ENCODE data around the gene COX5B. TPM values are rescaled to one million over a fixed set of nuclear protein-coding genes. Genes with fewer than 3 reads are reported as not detected.
A peak's percentile ranks its signal among the peaks of the same experiment; 100 is the strongest.

Gene COX5B
- total RNA-seq, 2 donors from 2014 or later, result 211 to 233 TPM

- Histone ChIP-seq H3K4me1 (ENCODE audit: control insufficient read depth, insufficient read depth, low read length) (no peaks in the 10 kb centered on the region), H3K9ac (ENCODE audit: extremely low read depth, low read length, poor library complexity, severe bottlenecking) (no peak overlapping the region), H3K36me3 (ENCODE audit: control insufficient read depth, insufficient read depth, low read length) (no peaks in the 10 kb centered on the region), H3K27me3 (ENCODE audit: control insufficient read depth, insufficient read depth, low read length, poor library complexity, severe bottlenecking) (no peaks in the 10 kb centered on the region), H3K9me3 (ENCODE audit: control insufficient read depth, low read length) (no peaks in the 10 kb centered on the region), H3K27ac (ENCODE audit: low read depth, low read length) (no peak overlapping the region), H3K4me3 (ENCODE audit: low read length) (no peak overlapping the region)
- DNase-seq, result no peak
- H3K36me3 Mint-ChIP-seq (ENCODE audit: low read depth), result peaks cover 3% of the 10 kb centered on the region
- no peaks in the 10 kb centered on the region for H3K27me3 Mint-ChIP-seq (ENCODE audit: insufficient read depth)
- H3K4me3 Mint-ChIP-seq, result no peak overlapping the region
- TF ChIP-seq CTCF (conservative IDR thresholded peaks at IDR 0.05), result no peak
- H3K27ac Mint-ChIP-seq, result no peak overlapping the region
- H3K9me3 Mint-ChIP-seq, result peaks cover 11% of the 10 kb centered on the region
- 93 to 94% methylated on average over 6 to 10 of the region's 11 CpGs for WGBS, 2 experiments (ENCODE audit: insufficient coverage in 1 of 2, insufficient read length in 1 of 2)
- H3K4me1 Mint-ChIP-seq, result peaks cover 6% of the 10 kb centered on the region
Measured at GRCh38 chr2:97688062-97688827, 42.4 kb downstream of the COX5B start.

GRCh38 chr2:97691166-97691565, 45.3 kb downstream of the COX5B start:
- no peak overlapping the region for H3K4me3 ChIP-seq (ENCODE audit: low read length)
- H3K9me3 Mint-ChIP-seq, result no peaks in the 10 kb centered on the region
- H3K27ac ChIP-seq (ENCODE audit: low read depth, low read length), result no peak overlapping the region
- peaks cover 6% of the 10 kb centered on the region for H3K4me1 Mint-ChIP-seq
- DNase-seq, result peak; percentile 91
- H3K9ac ChIP-seq (ENCODE audit: extremely low read depth, low read length, poor library complexity, severe bottlenecking), result no peak overlapping the region
- no peaks in the 10 kb centered on the region for H3K27me3 Mint-ChIP-seq (ENCODE audit: insufficient read depth)
- no peaks in the 10 kb centered on the region for H3K36me3 Mint-ChIP-seq (ENCODE audit: low read depth)
- no peak for TF ChIP-seq CTCF (conservative IDR thresholded peaks at IDR 0.05)
- no peaks in the 10 kb centered on the region for H3K9me3 ChIP-seq (ENCODE audit: control insufficient read depth, low read length)
- H3K4me1 ChIP-seq (ENCODE audit: control insufficient read depth, insufficient read depth, low read length), result no peaks in the 10 kb centered on the region
- peak overlapping the region; percentile 76 for H3K27ac Mint-ChIP-seq
- H3K27me3 ChIP-seq (ENCODE audit: control insufficient read depth, insufficient read depth, low read length, poor library complexity, severe bottlenecking), result no peaks in the 10 kb centered on the region
- no peaks in the 10 kb centered on the region for H3K36me3 ChIP-seq (ENCODE audit: control insufficient read depth, insufficient read depth, low read length)
- WGBS, 2 experiments (ENCODE audit: insufficient coverage in 1 of 2, insufficient read length in 1 of 2), result 39 to 59% methylated on average over 3 to 6 of the region's 6 CpGs
- no peak overlapping the region for H3K4me3 Mint-ChIP-seq

GRCh38 chr2:97693476-97693875, 47.6 kb downstream of the COX5B start:
- Mint-ChIP-seq H3K27me3 (ENCODE audit: insufficient read depth) (no peaks in the 10 kb centered on the region), H3K27ac (no peak overlapping the region), H3K36me3 (ENCODE audit: low read depth) (no peaks in the 10 kb centered on the region), H3K4me1 (peaks cover 16% of the 10 kb centered on the region), H3K9me3 (no peaks in the 10 kb centered on the region), H3K4me3 (no peak overlapping the region)
- H3K4me3 ChIP-seq (ENCODE audit: low read length), result no peak overlapping the region
- no peaks in the 10 kb centered on the region for H3K36me3 ChIP-seq (ENCODE audit: control insufficient read depth, insufficient read depth, low read length)
- no peak overlapping the region for H3K9ac ChIP-seq (ENCODE audit: extremely low read depth, low read length, poor library complexity, severe bottlenecking)
- no peak for DNase-seq
- no peak for TF ChIP-seq CTCF (conservative IDR thresholded peaks at IDR 0.05)
- H3K27ac ChIP-seq (ENCODE audit: low read depth, low read length), result no peak overlapping the region
- H3K4me1 ChIP-seq (ENCODE audit: control insufficient read depth, insufficient read depth, low read length), result no peaks in the 10 kb centered on the region
- H3K27me3 ChIP-seq (ENCODE audit: control insufficient read depth, insufficient read depth, low read length, poor library complexity, severe bottlenecking), result no peaks in the 10 kb centered on the region
- no peaks in the 10 kb centered on the region for H3K9me3 ChIP-seq (ENCODE audit: control insufficient read depth, low read length)
